ENCODE results near the gene LDLR. TPM values are rescaled to one million over a fixed set of nuclear protein-coding genes. Genes with fewer than 3 reads are reported as not detected.
"Not testable (repeated sequence)": the region's sequence is repeated elsewhere in the genome, so short reads cannot be mapped to it uniquely, and the experiment has no call there.

The LDLR gene
- total RNA-seq, 1 donor from 2014 or later = 12.8 TPM

- DNase-seq (ENCODE audit: missing footprints) = no peak
- intact Hi-C loops (cut with DNase I) = loop anchor here (5.0 kb wide), 1 partner anchor 191 kb away; no protein-coding TSS in a partner anchor
- no peak for ATAC-seq
Measured at GRCh38 chr19:11127905-11128304, 38.6 kb downstream of the LDLR start.

GRCh38 chr19:11130824-11131455 lies 41.7 kb downstream of the LDLR start:
- ATAC-seq (peak; percentile 87), DNase-seq (ENCODE audit: missing footprints) (peak; percentile 89)
- intact Hi-C loops (cut with DNase I) = loop anchor here (2.0 to 5.0 kb wide), 2 partner anchors 39 to 94 kb away; no protein-coding TSS in a partner anchor

GRCh38 chr19:11131471-11131870 lies 42.2 kb downstream of the LDLR start:
- no peak for ATAC-seq
- DNase-seq (ENCODE audit: missing footprints) = no peak
- intact Hi-C loops (cut with DNase I) = loop anchor here (2.0 to 5.0 kb wide), 2 partner anchors 39 to 95 kb away; no protein-coding TSS in a partner anchor

- DNase-seq (ENCODE audit: missing footprints) (no peak), ATAC-seq (no peak)
- intact Hi-C loops (cut with DNase I) = loop anchor here (5.0 kb wide), 1 partner anchor 156 kb away; no protein-coding TSS in a partner anchor
Measured at GRCh38 chr19:11136400-11137101, 47.3 kb downstream of the LDLR start.

- intact Hi-C loops (cut with DNase I) = loop anchor here (1.0 to 5.0 kb wide), 3 partner anchors 66 to 243 kb away; no protein-coding TSS in a partner anchor
- peak; percentile 85 for DNase-seq (ENCODE audit: missing footprints)
Measured at GRCh38 chr19:11137542-11138384, 48.5 kb downstream of the LDLR start.

GRCh38 chr19:11138601-11139300 lies 49.5 kb downstream of the LDLR start:
- intact Hi-C loops (cut with DNase I) = loop anchor here (1.0 to 5.0 kb wide), 3 partner anchors 65 to 242 kb away; no protein-coding TSS in a partner anchor
- ATAC-seq (peak; percentile 76), DNase-seq (ENCODE audit: missing footprints) (peak; percentile 88)

More at GRCh38 chr19:11137542-11138384, 48.5 kb downstream of the LDLR start:
- ATAC-seq = peak; percentile 57

- DNase-seq (ENCODE audit: missing footprints); ATAC-seq; intact Hi-C loops (cut with DNase I): not testable (repeated sequence)
Measured at GRCh38 chr19:11140023-11140538, 50.8 kb downstream of the LDLR start.

GRCh38 chr19:11140896-11141295 lies 51.6 kb downstream of the LDLR start:
- no peak for ATAC-seq
- no peak for DNase-seq (ENCODE audit: missing footprints)
- intact Hi-C loops (cut with DNase I) = no loop called here

- intact Hi-C loops (cut with DNase I) = loop anchor here (2.0 kb wide), 1 partner anchor 15 kb away; no protein-coding TSS in a partner anchor
- DNase-seq (ENCODE audit: missing footprints) (no peak), ATAC-seq (no peak)
Measured at GRCh38 chr19:11141937-11142527, 52.8 kb downstream of the LDLR start.

- DNase-seq (ENCODE audit: missing footprints) = peak; percentile 93
- intact Hi-C loops (cut with DNase I) = loop anchor here (1.0 to 2.0 kb wide), 2 partner anchors 14 to 55 kb away; partner anchors contain the start of gene KANK2
- ATAC-seq = peak; percentile 73
Measured at GRCh38 chr19:11142528-11143171, 53.4 kb downstream of the LDLR start.

- intact Hi-C loops (cut with DNase I) = no loop called here
- DNase-seq (ENCODE audit: missing footprints) (no peak), ATAC-seq (no peak)
Measured at GRCh38 chr19:11145536-11145924, 56.3 kb downstream of the LDLR start.

GRCh38 chr19:11148001-11148400 lies 58.7 kb downstream of the LDLR start:
- ATAC-seq (no peak), DNase-seq (ENCODE audit: missing footprints) (peak; percentile 45)
- intact Hi-C loops (cut with DNase I) = no loop called here

- ATAC-seq = peak; percentile 12
- DNase-seq (ENCODE audit: missing footprints) = peak; percentile 66
- intact Hi-C loops (cut with DNase I) = no loop called here
Measured at GRCh38 chr19:11151181-11151580, 61.9 kb downstream of the LDLR start.

GRCh38 chr19:11152318-11153062 lies 63.2 kb downstream of the LDLR start:
- peak; percentile 68 for ATAC-seq
- intact Hi-C loops (cut with DNase I) = no loop called here
- DNase-seq (ENCODE audit: missing footprints) = peak; percentile 83

GRCh38 chr19:11154683-11155047 lies 65.4 kb downstream of the LDLR start:
- DNase-seq (ENCODE audit: missing footprints) = no peak
- ATAC-seq = no peak
- intact Hi-C loops (cut with DNase I) = no loop called here

GRCh38 chr19:11155373-11156120 lies 66.3 kb downstream of the LDLR start, which contains the start of gene SPC24:
Gene SPC24 (minus strand): TSS chr19:11155782. CDS start chr19:11155776, 6 bp downstream.
- intact Hi-C loops (cut with DNase I) = loop anchor here (2.0 kb wide), 1 partner anchor 13 kb away; no protein-coding TSS in a partner anchor
- ATAC-seq = peak; percentile 93
- peak; percentile 97 for DNase-seq (ENCODE audit: missing footprints)
